ENCODE measurements around the gene RTP5. TPM values are rescaled to one million over a fixed set of nuclear protein-coding genes. Genes with fewer than 3 reads are reported as not detected.

The RTP5 gene
- total and polyA plus RNA-seq, 2 experiments from 2014 or later, result not detected

DNA sequence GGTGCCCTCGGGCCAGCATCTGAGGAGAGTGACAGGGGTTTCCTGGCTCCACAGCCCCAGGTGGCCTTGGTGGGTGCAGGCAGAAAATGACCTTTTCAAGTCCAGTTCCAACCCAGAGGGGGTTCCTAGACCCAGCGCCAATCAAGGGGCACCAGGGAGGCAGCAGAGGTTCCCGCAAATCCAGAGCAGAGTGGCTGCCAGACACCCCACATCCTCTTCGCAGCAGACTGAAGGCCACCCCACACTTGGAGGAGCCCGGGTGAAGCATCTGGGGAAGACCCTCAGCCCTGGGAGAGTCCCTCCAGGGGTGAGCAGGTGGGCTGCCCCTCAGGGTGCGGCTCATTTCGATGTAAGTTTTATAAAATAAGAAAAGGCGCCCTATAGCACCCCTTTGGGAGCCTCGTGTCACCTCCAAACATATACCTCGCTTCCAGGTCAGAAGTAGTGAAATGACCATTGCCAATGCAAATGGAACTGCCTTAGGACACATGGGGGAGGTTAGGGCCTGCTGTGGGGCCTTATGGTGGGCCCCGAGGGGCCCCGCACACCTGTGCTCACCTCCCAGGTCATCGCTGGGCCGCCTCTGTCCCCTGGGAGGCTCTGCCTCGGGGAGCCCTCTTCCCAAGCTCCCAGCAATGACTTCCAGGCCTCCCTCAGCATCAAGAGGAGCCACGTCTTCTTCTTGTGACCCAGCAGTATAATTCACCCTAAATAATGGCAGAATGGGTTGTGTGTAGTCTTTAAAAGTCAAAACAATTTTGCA lies 11.0 kb downstream of the RTP5 start:
- H3K4me3 ChIP-seq, result no peak overlapping the region
- H2AFZ ChIP-seq, result peak overlapping the region; percentile 97

DNA sequence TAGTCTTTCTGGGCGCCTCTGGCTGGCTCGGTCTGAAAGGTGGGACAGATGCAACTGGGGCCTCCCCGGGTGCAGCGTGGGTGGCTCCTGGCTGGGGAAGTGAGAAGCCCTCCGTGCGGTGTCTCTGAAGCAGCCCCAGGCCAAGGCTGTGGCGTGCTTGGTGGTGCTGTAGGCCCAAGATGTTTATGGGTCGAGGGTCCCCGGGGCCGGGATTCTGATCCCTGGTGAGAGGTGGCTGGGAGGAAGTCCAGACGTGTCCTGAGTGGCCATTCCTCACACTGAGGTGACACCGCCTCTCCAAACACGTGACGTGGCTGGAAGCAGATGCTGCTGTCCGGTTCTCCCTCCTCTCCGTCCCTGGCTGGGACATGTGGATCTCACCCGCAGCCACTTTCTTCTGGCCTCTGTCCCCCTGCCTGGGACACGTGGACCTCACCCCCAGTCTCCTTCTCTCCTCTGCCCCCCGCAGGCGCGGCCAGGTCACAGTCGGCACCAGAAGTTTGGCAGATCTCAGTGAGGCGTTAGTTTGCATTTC lies 12.6 kb downstream of the RTP5 start:
- Histone ChIP-seq H3K36me3 (replicated peaks; ENCODE audit: insufficient read depth, low read depth) (no peaks in the 10 kb centered on the region), H3K79me2 (no peaks in the 10 kb centered on the region), H3K4me1 (ENCODE audit: insufficient read depth) (peaks cover 21% of the 10 kb centered on the region), H3K27ac (peak overlapping the region; percentile 74), H3K4me3 (peak overlapping the region; percentile 0), H3K27me3 (no peaks in the 10 kb centered on the region), H4K20me1 (ENCODE audit: insufficient read depth, poor library complexity, severe bottlenecking) (no peaks in the 10 kb centered on the region), H3K9me3 (ENCODE audit: low read depth) (no peaks in the 10 kb centered on the region), H2AFZ (no peak overlapping the region), H3K4me2 (peak overlapping the region; percentile 90), H3K9me2 (replicated peaks; ENCODE audit: insufficient read depth) (no peaks in the 10 kb centered on the region)
- 51% methylated on average over 21 of the region's 23 CpGs for WGBS (ENCODE audit: low lambda C conversion rate, missing lambda C conversion rate)
- DNase-seq (ENCODE audit: low spot score), result no peak
- TF ChIP-seq CTCF (IDR thresholded peaks at IDR 0.05; ENCODE audit: poor library complexity) (no peak), EZH2 (IDR thresholded peaks at IDR 0.05; ENCODE audit: borderline replicate concordance) (no peak), EZH2phosphoT487 (IDR thresholded peaks at IDR 0.05; ENCODE audit: low read depth, severe bottlenecking, unreplicated experiment) (no peak)

More for the DNA sequence above, 11.0 kb downstream of the RTP5 start:
- no peak for DNase-seq (ENCODE audit: low spot score)
- Histone ChIP-seq H3K79me2 (no peaks in the 10 kb centered on the region), H3K36me3 (replicated peaks; ENCODE audit: insufficient read depth, low read depth) (no peaks in the 10 kb centered on the region), H3K4me1 (ENCODE audit: insufficient read depth) (peaks cover 11% of the 10 kb centered on the region), H4K20me1 (ENCODE audit: insufficient read depth, poor library complexity, severe bottlenecking) (no peaks in the 10 kb centered on the region), H3K27me3 (no peaks in the 10 kb centered on the region), H3K4me2 (peak overlapping the region; percentile 90), H3K9me2 (replicated peaks; ENCODE audit: insufficient read depth) (no peaks in the 10 kb centered on the region), H3K9me3 (ENCODE audit: low read depth) (no peaks in the 10 kb centered on the region), H3K27ac (no peak overlapping the region)
- TF ChIP-seq EZH2 (IDR thresholded peaks at IDR 0.05; ENCODE audit: borderline replicate concordance), result no peak
- no peak for TF ChIP-seq EZH2phosphoT487 (IDR thresholded peaks at IDR 0.05; ENCODE audit: low read depth, severe bottlenecking, unreplicated experiment)
- no peak for TF ChIP-seq CTCF (IDR thresholded peaks at IDR 0.05; ENCODE audit: poor library complexity)
- WGBS (ENCODE audit: low lambda C conversion rate, missing lambda C conversion rate), result 82% methylated on average over 16 of the region's 16 CpGs

GRCh38 chr2:241884951-241885290 lies 15.4 kb downstream of the RTP5 start:
- H3K79me2 ChIP-seq, result no peaks in the 10 kb centered on the region
- no peak overlapping the region for H3K27ac ChIP-seq
- H3K4me1 ChIP-seq (ENCODE audit: insufficient read depth), result peaks cover 21% of the 10 kb centered on the region
- no peaks in the 10 kb centered on the region for H3K9me3 ChIP-seq (ENCODE audit: low read depth)
- H2AFZ ChIP-seq, result no peak overlapping the region
- H4K20me1 ChIP-seq (ENCODE audit: insufficient read depth, poor library complexity, severe bottlenecking), result no peaks in the 10 kb centered on the region
- no peak for DNase-seq (ENCODE audit: low spot score)
- no peaks in the 10 kb centered on the region for H3K36me3 ChIP-seq (replicated peaks; ENCODE audit: insufficient read depth, low read depth)
- no peaks in the 10 kb centered on the region for H3K27me3 ChIP-seq
- H3K4me2 ChIP-seq, result peak overlapping the region; percentile 44
- TF ChIP-seq CTCF (IDR thresholded peaks at IDR 0.05; ENCODE audit: poor library complexity), result no peak
- no peak for TF ChIP-seq EZH2phosphoT487 (IDR thresholded peaks at IDR 0.05; ENCODE audit: low read depth, severe bottlenecking, unreplicated experiment)
- no peak for TF ChIP-seq EZH2 (IDR thresholded peaks at IDR 0.05; ENCODE audit: borderline replicate concordance)
- H3K9me2 ChIP-seq (replicated peaks; ENCODE audit: insufficient read depth), result no peaks in the 10 kb centered on the region
- 93% methylated on average over 8 of the region's 8 CpGs for WGBS (ENCODE audit: low lambda C conversion rate, missing lambda C conversion rate)
- no peak overlapping the region for H3K4me3 ChIP-seq
